NCI-H128 (cell line): Measurements from ENCODE around the gene SFXN5.

Source experiments
- DNase-seq: peaks from one replicate; lab custom pipeline; 2025; ENCODE audit not compliant: unreplicated experiment; lab: John Stamatoyannopoulos, UW

Gene SFXN5

GRCh38 chr2:72994991-72995380 lies 76.5 kb downstream of the SFXN5 start:
- DNase-seq = no peak

- no peak for DNase-seq
Observed at GRCh38 chr2:72994282-72994990, 77.1 kb downstream of the SFXN5 start.

- no peak for DNase-seq
Observed at GRCh38 chr2:72993933-72994280, 77.6 kb downstream of the SFXN5 start.

- no peak for DNase-seq
Observed at GRCh38 chr2:72993147-72993932, 78.2 kb downstream of the SFXN5 start.

- no peak for DNase-seq
Observed at GRCh38 chr2:72992734-72993102, 78.8 kb downstream of the SFXN5 start.

GRCh38 chr2:72991980-72992733 lies 79.4 kb downstream of the SFXN5 start:
- no peak for DNase-seq

- no peak for DNase-seq
Observed at GRCh38 chr2:72991439-72991725, 80.1 kb downstream of the SFXN5 start.

- no peak for DNase-seq
Observed at GRCh38 chr2:72990695-72991438, 80.6 kb downstream of the SFXN5 start.

GRCh38 chr2:72989770-72990556 lies 81.5 kb downstream of the SFXN5 start:
- no peak for DNase-seq

GRCh38 chr2:72988726-72989273 lies 82.7 kb downstream of the SFXN5 start:
- DNase-seq = no peak

GRCh38 chr2:72988041-72988440 lies 83.5 kb downstream of the SFXN5 start:
- no peak for DNase-seq

GRCh38 chr2:72985891-72986683 lies 85.4 kb downstream of the SFXN5 start:
- DNase-seq = no peak

- no peak for DNase-seq
Observed at GRCh38 chr2:72985136-72985535, 86.4 kb downstream of the SFXN5 start.

- DNase-seq = no peak
Observed at GRCh38 chr2:72984172-72984671, 87.3 kb downstream of the SFXN5 start.

GRCh38 chr2:72983500-72984161 lies 87.9 kb downstream of the SFXN5 start:
- DNase-seq = no peak

GRCh38 chr2:72982781-72983499 lies 88.6 kb downstream of the SFXN5 start:
- DNase-seq = no peak

- no peak for DNase-seq
Observed at GRCh38 chr2:72982219-72982618, 89.3 kb downstream of the SFXN5 start.

GRCh38 chr2:72981536-72981935 lies 90.0 kb downstream of the SFXN5 start:
- no peak for DNase-seq
